GM12878 (cell line): ENCODE data around the gene RBM19. TPM values are rescaled to one million over a fixed set of nuclear protein-coding genes. Genes with fewer than 3 reads are reported as not detected.
A peak's percentile ranks its signal among the peaks of the same experiment; 100 is the strongest.

Experiments used
- ASH2L ChIP-seq: fragments of 300-600, 200-600 bp; sonication (generic); IDR thresholded peaks from 2 replicates; pipeline ENCODE4 v1.6.1; 2017; ENCODE audit warnings: low read depth, mild to moderate bottlenecking, borderline replicate concordance
- ATF3 ChIP-seq: IDR thresholded peaks from 2 replicates; pipeline ENCODE4 v1.6.1; 2011; ENCODE audit warnings: low read depth, mild to moderate bottlenecking, low read length, moderate library complexity, borderline replicate concordance; ENCODE audit errors: extremely low read depth
- ATF7 ChIP-seq: fragments of 450-650 bp; IDR thresholded peaks from 2 replicates; pipeline ENCODE4 v1.6.1; 2016; ENCODE audit warnings: low read depth, mild to moderate bottlenecking
- CHD2 ChIP-seq: IDR thresholded peaks from 2 replicates; pipeline ENCODE4 v1.6.1; 2011; ENCODE audit warnings: low read depth, low read length, improper control_type of control experiment, borderline replicate concordance
- CREM ChIP-seq: IDR thresholded peaks from 2 replicates; pipeline ENCODE4 v1.6.1; 2014; ENCODE audit warnings: antibody characterized with exemption, low read depth
- IKZF1 ChIP-seq: fragments of 450-650 bp; conservative IDR thresholded peaks from 2 replicates; pipeline ENCODE4 v1.6.1; 2017; ENCODE audit warnings: antibody characterized with exemption, mild to moderate bottlenecking
- LARP7 ChIP-seq: fragments of 450-650 bp; IDR thresholded peaks from 2 replicates; pipeline ENCODE4 v1.6.1; 2017; ENCODE audit warnings: mild to moderate bottlenecking
- MLLT1 ChIP-seq: fragments of 450-650 bp; IDR thresholded peaks from 2 replicates; pipeline ENCODE4 v1.6.1; 2016; ENCODE audit warnings: mild to moderate bottlenecking
- NR2F1 ChIP-seq: fragments of 450-650 bp; conservative IDR thresholded peaks from 2 replicates; pipeline ENCODE4 v1.6.1; 2017; ENCODE audit warnings: mild to moderate bottlenecking
- NRF1 ChIP-seq: conservative IDR thresholded peaks from 2 replicates; pipeline ENCODE4 v1.6.1; 2011; ENCODE audit warnings: mild to moderate bottlenecking, low read depth, low read length, improper control_type of control experiment
- PAX5 ChIP-seq: IDR thresholded peaks from 2 replicates; pipeline ENCODE4 v1.6.1; 2011; ENCODE audit warnings: low read depth, low read length, borderline replicate concordance
- POLR2A ChIP-seq: IDR thresholded peaks from 2 replicates; pipeline ENCODE4 v1.6.1; 2011; ENCODE audit warnings: low read depth, mild to moderate bottlenecking, low read length
- RBBP5 ChIP-seq: fragments of 200-600 bp; sonication (generic); conservative IDR thresholded peaks from 2 replicates; pipeline ENCODE4 v1.6.1; 2016
- RELA ChIP-seq: fragments of 450-650 bp; IDR thresholded peaks from 2 replicates; pipeline ENCODE4 v1.8.0; 2014; ENCODE audit warnings: borderline replicate concordance; ENCODE audit not compliant: partially characterized antibody
- RELB ChIP-seq: fragments of 450-650 bp; IDR thresholded peaks from 2 replicates; pipeline ENCODE4 v1.6.1; 2017; ENCODE audit warnings: low read depth, mild to moderate bottlenecking, moderate library complexity
- RUNX3 ChIP-seq: IDR thresholded peaks from 2 replicates; pipeline ENCODE4 v1.6.1; 2012; ENCODE audit warnings: low read length, inconsistent platforms
- SIN3A ChIP-seq: IDR thresholded peaks from 2 replicates; pipeline ENCODE4 v1.6.1; 2012; ENCODE audit warnings: low read depth, low read length, improper control_type of control experiment
- SMC3 ChIP-seq: IDR thresholded peaks from 2 replicates; pipeline ENCODE4 v1.6.1; 2011; ENCODE audit warnings: low read length, improper control_type of control experiment, borderline replicate concordance
- SP1 ChIP-seq: IDR thresholded peaks from one replicate; pipeline ENCODE4 v1.6.1; 2011; ENCODE audit warnings: low read depth, low read length
- SRF ChIP-seq, 2 experiments: IDR thresholded peaks; 2 replicates each; pipeline ENCODE4 v1.6.1; 2011; ENCODE audit warnings: low read depth in 2 of 2, low read length in 2 of 2, mild to moderate bottlenecking in 1 of 2, moderate library complexity in 1 of 2
- TAF1 ChIP-seq: IDR thresholded peaks from 2 replicates; pipeline ENCODE4 v1.6.1; 2011; ENCODE audit warnings: mild to moderate bottlenecking, low read depth, low read length, borderline replicate concordance
- USF2 ChIP-seq: IDR thresholded peaks from 2 replicates; pipeline ENCODE4 v1.6.1; 2011; ENCODE audit warnings: low read depth, low read length, improper control_type of control experiment, borderline replicate concordance
- ZBTB11 ChIP-seq: fragments of 450-650 bp; formaldehyde crosslinking; IDR thresholded peaks from 2 replicates; pipeline ENCODE4 v1.5.0; 2022; ENCODE audit warnings: mild to moderate bottlenecking, missing genetic modification characterization
- polyA plus RNA-seq, 11 experiments: library from polyadenylated mRNA; depleted of rRNA in 4 of 11; unstranded in 6 of 11; stranded (reverse) in 5 of 11; fragments of >200 nt; fragmentation: Nextera tagmentation in 4 of 11; fragmentation: Illumina TruSeq in 1 of 11; extraction: Ambion mirVana in 4 of 11; extraction: Trizol in 1 of 11; gene quantifications; 1 replicate in 1 of 11; 2 replicates in 10 of 11; pipeline versions ENCODE4 v1.2.1 to v1.2.3, GENCODE V29; 2011 to 2016; ENCODE audit warnings: inconsistent platforms in 2 of 11, missing spikeins in 2 of 11, low read depth in 1 of 11
- total RNA-seq, 4 experiments: library from RNA; depleted of rRNA in 3 of 4; stranded (reverse); fragments of >200 nt in 3 of 4; fragmentation: Illumina TruSeq in 1 of 4; extraction: Trizol in 1 of 4; gene quantifications; 2 replicates each; pipeline versions ENCODE4 v1.2.1 to v1.2.3, GENCODE V29; 2013 to 2021

Gene RBM19
- total and polyA plus RNA-seq, 10 of the 15 experiments (the other 5 are each of a cell fraction or from before 2014, with no cell fraction given), result 4.2 to 42.9 (median 28.4) TPM

DNA sequence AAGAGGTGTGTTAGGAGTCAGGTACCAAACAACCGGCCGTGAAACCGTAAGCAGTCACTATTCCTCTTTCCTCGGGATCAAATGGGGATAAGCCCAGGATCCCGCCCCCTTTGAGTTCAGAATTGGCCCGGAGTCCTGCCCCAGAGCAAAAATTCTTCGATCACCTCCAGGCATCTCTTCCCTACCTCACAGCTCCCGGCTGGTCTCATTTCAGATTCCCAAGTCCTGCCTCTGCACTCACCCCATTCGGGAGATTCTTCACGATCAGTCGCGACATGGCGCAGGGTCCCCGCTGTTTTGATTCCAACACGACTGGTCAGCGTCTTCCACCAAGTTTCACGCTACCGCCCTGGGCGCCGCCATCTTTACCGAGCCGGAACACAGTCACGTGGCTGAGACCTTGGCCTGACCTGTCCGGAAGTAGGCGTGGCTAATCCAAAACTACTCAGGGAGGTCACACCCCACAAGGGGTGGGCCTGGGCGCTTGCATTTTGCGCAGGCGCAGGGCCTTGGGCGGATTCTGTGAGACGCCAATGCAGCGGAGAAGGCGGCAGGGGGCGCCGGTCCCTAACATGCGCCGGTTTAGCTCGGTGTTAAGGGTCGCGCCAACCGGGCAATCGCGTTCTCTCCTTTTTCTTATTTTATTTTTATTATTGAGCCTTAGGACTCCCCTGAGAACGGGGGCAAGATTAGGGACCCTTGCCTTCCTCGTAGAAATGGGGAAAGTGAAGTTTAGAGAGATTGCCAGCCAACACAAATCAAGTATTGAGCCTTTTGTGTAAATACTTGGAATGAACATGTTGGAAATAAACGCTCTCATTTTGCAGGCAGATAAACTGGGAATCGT lies at the start of gene RBM19 (continued):
- TF ChIP-seq ZBTB11 (CRISPR knock-in tag) (no peak), ASH2L (no peak), RELA (peak; percentile 51), POLR2A (peak; percentile 91), IKZF1 (peak; percentile 65), NRF1 (peak; percentile 78), MLLT1 (0 out of 2 replicates have a peak, but pooled peaks have one; percentile 53), RBBP5 (no peak), CHD2 (peak; percentile 60; the same call in 1 of the 2 replicates), CREM (0 out of 2 replicates have a peak, but pooled peaks have one; percentile 37), USF2 (peak; percentile 92), ATF3 (peak; percentile 77; the same call in 1 of the 2 replicates), NR2F1 (peak; percentile 86), RUNX3 (peak; percentile 51), TAF1 (peak; percentile 84; the same call in 1 of the 2 replicates), RELB (peak; percentile 100), PAX5 (peak; percentile 47; the same call in 1 of the 2 replicates), SRF (IDR thresholded peaks at IDR 0.05; ENCODE audit: low read depth in 2 of 2, low read length in 2 of 2) (peak; percentile 65 to 84), SP1 (peak; percentile 47), SMC3 (peak; percentile 37; the same call in 1 of the 2 replicates), LARP7 (0 out of 2 replicates have a peak, but pooled peaks have one; percentile 41), SIN3A (peak; percentile 99), ATF7 (0 out of 2 replicates have a peak, but pooled peaks have one; percentile 15)
